ENCODE measurements around the gene IP6K1. TPM values are rescaled to one million over a fixed set of nuclear protein-coding genes. Genes with fewer than 3 reads are reported as not detected.

IP6K1 gene
- total RNA-seq, 2 donors from 2014 or later = 24.0 to 30.9 TPM

DNA sequence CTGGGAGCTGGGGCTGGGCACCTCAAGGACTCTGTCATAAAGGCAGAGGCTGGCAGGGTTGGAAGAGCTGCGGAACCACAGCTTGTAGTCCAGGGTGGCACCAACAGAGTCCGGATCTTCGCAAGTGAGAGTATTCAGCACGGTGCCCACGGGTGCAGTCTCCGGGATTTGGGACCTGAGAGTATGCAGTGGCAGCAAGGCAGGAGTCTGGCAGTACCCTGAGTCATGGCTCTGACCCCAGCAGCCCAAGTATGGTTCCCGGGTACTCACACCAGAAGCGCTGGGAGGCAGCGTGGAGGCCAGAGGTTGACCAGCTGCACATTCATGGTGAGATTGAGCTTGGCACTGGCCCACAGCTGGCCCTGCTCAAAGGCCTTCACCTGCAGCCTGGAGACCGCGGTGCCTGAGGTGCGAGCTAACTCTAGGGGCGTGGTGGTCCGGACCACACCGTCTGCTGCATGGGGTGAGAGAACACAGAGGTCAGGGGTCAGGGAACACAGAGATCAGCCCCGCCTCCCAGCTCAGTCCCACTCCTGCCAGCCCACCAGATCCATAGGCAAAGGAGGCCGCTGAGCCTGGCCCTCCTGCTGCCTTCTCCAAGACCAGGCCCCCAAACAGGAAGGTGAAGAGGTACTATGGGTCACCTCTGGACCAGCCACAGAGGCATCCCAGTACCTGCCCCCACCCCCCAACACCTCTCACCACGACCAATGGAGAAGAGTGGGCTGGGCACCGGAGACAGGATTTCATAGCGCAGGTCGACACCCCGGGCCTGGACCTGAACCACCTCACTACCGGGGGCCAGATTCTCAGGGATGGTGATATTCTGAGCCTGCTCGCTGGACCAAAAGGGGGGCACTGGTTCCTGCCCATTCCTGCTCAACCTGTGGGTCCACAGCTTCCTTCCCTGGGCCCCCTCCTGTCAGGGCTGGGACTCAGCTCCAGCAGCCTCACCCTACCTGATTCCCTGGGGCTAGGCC lies 8.9 kb upstream of the IP6K1 start:
- TF ChIP-seq, protein P1, sequence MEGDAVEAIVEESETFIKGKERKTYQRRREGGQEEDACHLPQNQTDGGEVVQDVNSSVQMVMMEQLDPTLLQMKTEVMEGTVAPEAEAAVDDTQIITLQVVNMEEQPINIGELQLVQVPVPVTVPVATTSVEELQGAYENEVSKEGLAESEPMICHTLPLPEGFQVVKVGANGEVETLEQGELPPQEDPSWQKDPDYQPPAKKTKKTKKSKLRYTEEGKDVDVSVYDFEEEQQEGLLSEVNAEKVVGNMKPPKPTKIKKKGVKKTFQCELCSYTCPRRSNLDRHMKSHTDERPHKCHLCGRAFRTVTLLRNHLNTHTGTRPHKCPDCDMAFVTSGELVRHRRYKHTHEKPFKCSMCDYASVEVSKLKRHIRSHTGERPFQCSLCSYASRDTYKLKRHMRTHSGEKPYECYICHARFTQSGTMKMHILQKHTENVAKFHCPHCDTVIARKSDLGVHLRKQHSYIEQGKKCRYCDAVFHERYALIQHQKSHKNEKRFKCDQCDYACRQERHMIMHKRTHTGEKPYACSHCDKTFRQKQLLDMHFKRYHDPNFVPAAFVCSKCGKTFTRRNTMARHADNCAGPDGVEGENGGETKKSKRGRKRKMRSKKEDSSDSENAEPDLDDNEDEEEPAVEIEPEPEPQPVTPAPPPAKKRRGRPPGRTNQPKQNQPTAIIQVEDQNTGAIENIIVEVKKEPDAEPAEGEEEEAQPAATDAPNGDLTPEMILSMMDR (IDR thresholded peaks at IDR 0.05) = no peak
- DNase-seq (ENCODE audit: low spot score) = no peak

DNA sequence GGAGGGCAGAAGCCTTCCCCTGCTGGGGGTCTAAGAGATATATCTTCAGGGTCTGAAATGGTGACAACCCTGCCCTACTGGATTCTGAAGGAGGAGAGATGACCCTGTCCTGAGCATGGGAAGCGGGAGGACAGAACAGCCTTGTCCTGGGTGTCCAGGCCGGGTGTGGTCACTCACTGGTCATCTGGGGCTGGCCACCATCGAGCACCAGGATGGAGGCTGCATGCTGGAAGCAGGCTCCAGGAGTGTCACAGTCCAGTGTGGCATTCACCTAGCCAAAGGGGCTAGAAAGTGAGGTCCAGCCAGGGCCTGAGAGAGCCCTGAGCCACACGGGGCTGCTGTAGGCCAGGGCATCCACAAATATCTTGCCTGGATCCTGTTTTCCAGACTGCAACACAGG lies 8.1 kb upstream of the IP6K1 start:
- Histone ChIP-seq H3K36me3 (no peaks in the 10 kb centered on the region), H3K4me3 (no peak overlapping the region), H3K4me1 (no peaks in the 10 kb centered on the region), H3K27ac (no peak overlapping the region), H3K27me3 (no peaks in the 10 kb centered on the region), H3K9me3 (no peaks in the 10 kb centered on the region)
- TF ChIP-seq, protein P1 (IDR thresholded peaks at IDR 0.05) = no peak
- no peak for DNase-seq (ENCODE audit: low spot score)

More for the DNA sequence above, 8.9 kb upstream of the IP6K1 start:
- Histone ChIP-seq H3K4me3 (no peak overlapping the region), H3K27ac (no peak overlapping the region), H3K9me3 (no peaks in the 10 kb centered on the region), H3K27me3 (no peaks in the 10 kb centered on the region), H3K36me3 (no peaks in the 10 kb centered on the region), H3K4me1 (peaks cover 0 to 6% of the 10 kb centered on the region in 2 donors)

DNA sequence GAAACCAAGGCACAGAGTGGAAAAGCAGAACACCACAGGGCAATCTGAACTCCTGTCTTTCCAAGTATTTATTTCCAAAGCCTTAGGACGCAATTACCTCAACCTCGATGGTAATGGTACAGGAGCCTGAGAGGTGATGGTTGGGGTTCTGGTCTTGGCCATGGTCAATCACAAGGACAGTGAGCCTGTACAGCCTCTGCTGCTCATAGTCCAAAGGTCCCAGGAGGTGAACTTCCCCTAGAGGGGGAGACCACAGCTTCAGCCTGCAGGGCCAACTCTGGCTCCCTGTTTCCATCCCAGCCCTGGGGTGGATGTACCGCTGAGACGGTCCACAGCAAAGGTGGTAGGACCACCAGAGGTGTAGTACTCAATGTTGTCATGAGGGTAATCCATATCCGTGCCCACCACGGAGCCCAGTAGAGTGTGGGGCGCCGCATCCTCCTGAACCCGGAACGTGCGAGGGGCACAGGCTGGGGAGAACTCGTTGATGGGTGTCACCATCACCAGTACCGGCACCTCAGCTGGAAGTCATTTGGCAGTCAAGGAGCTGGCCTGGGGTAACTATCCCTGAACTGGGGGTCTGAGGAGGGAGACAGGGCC lies 7.2 kb upstream of the IP6K1 start:
- no peaks in the 10 kb centered on the region for H3K27me3 ChIP-seq
- DNase-seq (ENCODE audit: low spot score) = no peak
- H3K4me1 ChIP-seq = no peaks in the 10 kb centered on the region
- no peak overlapping the region for H3K4me3 ChIP-seq
- H3K36me3 ChIP-seq = no peaks in the 10 kb centered on the region
- no peak overlapping the region for H3K27ac ChIP-seq
- TF ChIP-seq, protein P1 (IDR thresholded peaks at IDR 0.05) = no peak
- H3K9me3 ChIP-seq = no peaks in the 10 kb centered on the region

DNA sequence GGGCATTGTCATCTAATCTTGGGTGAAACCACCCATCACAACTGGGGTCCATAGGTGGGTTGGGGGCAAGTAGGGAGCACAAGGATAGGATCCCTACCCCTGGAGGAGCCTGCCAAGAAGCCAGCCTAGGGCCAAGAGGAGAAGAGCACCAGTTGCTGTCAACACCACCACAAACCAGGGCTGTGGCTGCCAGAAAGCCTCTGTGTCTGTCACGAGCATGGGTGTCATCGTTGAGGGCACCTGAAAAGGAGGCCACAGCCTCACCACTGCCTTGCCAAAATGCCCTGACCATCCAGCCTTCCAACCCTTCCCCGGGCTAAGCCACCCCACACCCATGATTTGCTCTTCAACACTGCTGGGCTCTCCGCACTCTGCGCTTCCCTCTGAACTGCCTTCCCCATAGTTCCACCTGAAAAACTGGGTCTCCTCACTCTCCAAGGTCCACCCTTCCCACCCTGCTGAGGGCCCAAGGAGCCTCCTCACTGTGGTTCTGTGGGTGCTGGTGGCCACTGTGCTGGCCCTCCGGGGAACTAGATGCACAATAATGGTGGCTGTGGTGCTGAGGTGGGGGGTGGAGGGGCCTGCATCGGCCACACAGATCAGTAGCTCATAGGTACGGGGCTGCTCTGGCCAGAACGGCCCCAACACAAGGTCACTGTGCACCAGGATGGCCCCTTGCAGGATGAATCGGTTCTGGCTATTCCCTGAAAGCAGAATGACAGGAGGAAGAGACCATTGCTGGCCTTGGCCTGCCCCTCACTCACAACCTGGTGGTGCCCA lies 6.2 kb upstream of the IP6K1 start:
- no peak overlapping the region for H3K4me3 ChIP-seq
- no peak for DNase-seq (ENCODE audit: low spot score)
- TF ChIP-seq, protein P1 (IDR thresholded peaks at IDR 0.05) = no peak

DNA sequence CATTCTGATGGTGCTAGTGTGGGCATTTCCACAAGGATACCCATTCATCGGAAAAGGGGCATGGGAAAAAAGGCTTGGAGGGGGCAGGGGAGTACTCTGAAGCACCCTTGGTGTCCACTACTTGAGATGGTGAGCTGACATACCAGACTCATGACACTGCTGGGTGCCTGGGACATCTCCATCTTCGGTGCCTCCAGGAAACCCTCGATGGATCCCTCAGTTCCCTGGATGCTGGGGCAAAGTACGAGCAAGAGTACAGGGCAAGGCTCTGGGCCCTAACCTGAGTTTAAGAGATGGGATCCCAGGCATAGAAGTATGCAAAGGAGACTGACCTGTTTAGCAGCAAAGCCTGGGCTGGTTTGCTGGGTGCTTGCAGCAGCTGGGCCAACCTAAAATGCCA lies 5.2 kb upstream of the IP6K1 start:
- Histone ChIP-seq H3K4me3 (no peak overlapping the region), H3K27me3 (no peaks in the 10 kb centered on the region), H3K4me1 (peaks cover 0 to 9% of the 10 kb centered on the region in 2 donors), H3K36me3 (no peaks in the 10 kb centered on the region), H3K27ac (no peak overlapping the region), H3K9me3 (no peaks in the 10 kb centered on the region)
- TF ChIP-seq, protein P1 (IDR thresholded peaks at IDR 0.05) = no peak
- no peak for DNase-seq (ENCODE audit: low spot score)

More for the DNA sequence above, 6.2 kb upstream of the IP6K1 start:
- no peaks in the 10 kb centered on the region for H3K27me3 ChIP-seq
- no peak overlapping the region for H3K27ac ChIP-seq
- H3K4me1 ChIP-seq = peaks cover 0 to under 1% of the 10 kb centered on the region in 2 donors
- no peaks in the 10 kb centered on the region for H3K36me3 ChIP-seq
- H3K9me3 ChIP-seq = no peaks in the 10 kb centered on the region
